B cell (primary cell): ENCODE results near the gene PLCXD1.

Experiments used
- EZH2 ChIP-seq: IDR thresholded peaks from 2 replicates; pipeline ENCODE4 v1.6.1; 2012; ENCODE audit warnings: borderline replicate concordance, low read depth, mild to moderate bottlenecking, moderate library complexity, low read length; ENCODE audit not compliant: insufficient read depth, poor library complexity, severe bottlenecking
- TF ChIP-seq, protein P1 (sequence below): fragments of 200-600 bp; IDR thresholded peaks from one replicate; pipeline ENCODE4 v1.8.0; 2022; ENCODE audit warnings: antibody characterized with exemption, mild to moderate bottlenecking

DNA sequence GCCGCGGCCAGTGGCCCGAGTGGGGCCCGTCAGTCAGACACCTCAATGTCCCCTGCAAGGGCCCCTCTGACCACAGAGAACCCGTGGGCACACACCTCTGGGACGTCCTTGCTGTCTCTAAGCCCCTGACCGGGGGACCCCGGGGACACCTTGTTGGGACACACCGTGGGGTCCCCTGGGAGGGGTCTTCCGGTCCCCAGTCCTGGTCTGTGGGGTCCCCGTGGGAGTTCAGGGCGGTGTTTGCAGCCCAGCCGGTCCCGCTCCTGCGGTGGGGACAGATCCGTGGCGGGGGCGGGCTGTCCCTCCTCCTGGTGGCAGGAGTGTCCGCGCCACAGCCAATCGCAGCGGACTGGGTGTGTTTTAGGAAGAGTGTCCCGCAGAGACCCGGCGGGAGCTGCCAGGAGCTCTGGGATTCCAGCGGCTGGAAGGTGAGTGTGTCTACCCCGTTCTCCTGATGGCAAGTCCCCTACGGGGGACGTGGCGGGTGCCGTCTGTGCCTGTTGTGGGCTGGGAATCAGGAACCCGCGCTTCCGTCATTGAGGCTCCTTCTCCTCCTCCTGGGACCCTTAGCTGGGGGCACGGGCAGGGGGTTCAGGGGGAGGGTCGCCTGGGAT lies 5.1 kb upstream of the PLCXD1 start:
- TF ChIP-seq, protein P1, sequence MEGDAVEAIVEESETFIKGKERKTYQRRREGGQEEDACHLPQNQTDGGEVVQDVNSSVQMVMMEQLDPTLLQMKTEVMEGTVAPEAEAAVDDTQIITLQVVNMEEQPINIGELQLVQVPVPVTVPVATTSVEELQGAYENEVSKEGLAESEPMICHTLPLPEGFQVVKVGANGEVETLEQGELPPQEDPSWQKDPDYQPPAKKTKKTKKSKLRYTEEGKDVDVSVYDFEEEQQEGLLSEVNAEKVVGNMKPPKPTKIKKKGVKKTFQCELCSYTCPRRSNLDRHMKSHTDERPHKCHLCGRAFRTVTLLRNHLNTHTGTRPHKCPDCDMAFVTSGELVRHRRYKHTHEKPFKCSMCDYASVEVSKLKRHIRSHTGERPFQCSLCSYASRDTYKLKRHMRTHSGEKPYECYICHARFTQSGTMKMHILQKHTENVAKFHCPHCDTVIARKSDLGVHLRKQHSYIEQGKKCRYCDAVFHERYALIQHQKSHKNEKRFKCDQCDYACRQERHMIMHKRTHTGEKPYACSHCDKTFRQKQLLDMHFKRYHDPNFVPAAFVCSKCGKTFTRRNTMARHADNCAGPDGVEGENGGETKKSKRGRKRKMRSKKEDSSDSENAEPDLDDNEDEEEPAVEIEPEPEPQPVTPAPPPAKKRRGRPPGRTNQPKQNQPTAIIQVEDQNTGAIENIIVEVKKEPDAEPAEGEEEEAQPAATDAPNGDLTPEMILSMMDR = no peak
- TF ChIP-seq EZH2 = no peak
